Measurements from ENCODE around the gene ADAMTS17.

The ADAMTS17 gene

DNA sequence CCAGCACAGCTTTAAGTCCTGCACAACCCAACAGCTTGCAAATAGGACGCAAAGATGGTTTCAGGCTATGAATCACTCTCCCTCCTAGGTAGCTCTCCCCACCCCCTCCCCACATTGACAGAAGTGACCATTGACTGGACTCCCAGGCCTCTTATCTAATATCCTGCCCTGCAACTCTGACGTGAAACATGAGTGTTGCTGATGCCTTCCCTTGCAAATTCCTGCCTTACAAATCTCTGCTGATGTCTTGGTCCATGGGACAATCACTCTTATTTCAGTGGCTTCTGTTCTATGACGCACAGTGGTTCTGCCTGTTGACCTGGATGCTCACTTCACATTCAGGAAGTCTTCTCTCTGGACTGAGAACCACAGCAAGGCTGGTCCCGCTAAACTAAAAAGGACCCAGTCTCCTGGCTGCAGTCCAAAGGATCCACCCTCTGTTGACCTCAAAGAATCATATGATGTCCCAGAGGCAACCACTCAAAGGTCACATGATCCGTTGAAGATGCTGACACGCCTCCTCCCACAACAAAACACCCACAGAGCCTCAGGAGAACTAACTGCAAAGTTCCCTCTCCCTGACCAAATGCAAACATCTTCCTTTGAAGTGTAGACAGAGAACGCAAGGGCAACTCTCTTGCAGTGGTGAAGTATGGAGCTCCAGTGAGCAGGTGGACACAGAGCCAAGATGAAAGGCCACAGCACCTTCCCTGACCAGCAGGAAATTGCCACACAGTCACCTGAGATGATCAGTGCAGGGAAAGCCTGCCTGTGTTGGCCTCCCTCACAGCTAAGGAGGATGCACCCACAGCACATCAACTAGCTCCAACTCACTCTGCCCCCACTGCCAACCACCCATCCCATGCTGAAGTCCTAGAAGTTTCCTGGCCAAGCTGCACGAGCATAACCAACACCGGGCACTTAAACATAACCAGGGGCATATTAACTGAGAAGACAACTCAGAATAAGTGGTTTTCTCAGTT lies 112.3 kb downstream of the ADAMTS17 start:
- TF ChIP-seq CTCF (IDR thresholded peaks at IDR 0.05; ENCODE audit: borderline replicate concordance, insufficient read depth, low read depth, low read length): no peak
- no peak overlapping the region for H3K4me3 ChIP-seq (ENCODE audit: low read depth, low read length)

GRCh38 chr15:100227781-100228180 lies 114.0 kb downstream of the ADAMTS17 start:
- H3K4me3 ChIP-seq (ENCODE audit: low read depth, low read length): no peak overlapping the region
- TF ChIP-seq CTCF (IDR thresholded peaks at IDR 0.05; ENCODE audit: borderline replicate concordance, insufficient read depth, low read depth, low read length): no peak

DNA sequence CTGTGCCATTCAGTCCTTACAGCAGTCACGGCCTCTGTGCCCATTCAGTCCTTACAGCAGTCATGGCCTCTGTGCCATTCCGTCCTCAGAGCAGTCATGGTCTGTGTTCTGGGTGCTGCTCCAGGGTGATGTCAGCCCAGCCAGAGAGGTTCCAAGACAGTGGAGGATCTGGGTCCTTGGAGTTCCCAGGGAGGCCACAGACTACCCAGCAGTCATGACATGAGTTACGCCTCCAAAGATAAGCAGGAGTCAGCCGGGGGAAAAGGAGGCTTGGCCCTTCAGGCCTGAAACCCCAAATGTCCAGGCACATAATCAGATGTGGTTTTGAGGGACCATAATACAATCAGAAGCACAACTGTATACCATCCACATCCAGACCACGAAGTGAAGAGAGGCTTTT lies 115.7 kb downstream of the ADAMTS17 start:
- no peak for TF ChIP-seq CTCF (IDR thresholded peaks at IDR 0.05; ENCODE audit: borderline replicate concordance, insufficient read depth, low read depth, low read length)
- H3K4me3 ChIP-seq (ENCODE audit: low read depth, low read length): no peak overlapping the region

GRCh38 chr15:100224206-100225185 lies 117.3 kb downstream of the ADAMTS17 start:
- no peak overlapping the region for H3K4me3 ChIP-seq (ENCODE audit: low read depth, low read length)
- no peak for TF ChIP-seq CTCF (IDR thresholded peaks at IDR 0.05; ENCODE audit: borderline replicate concordance, insufficient read depth, low read depth, low read length)

GRCh38 chr15:100222349-100222715 lies 119.4 kb downstream of the ADAMTS17 start:
- no peak for TF ChIP-seq CTCF (IDR thresholded peaks at IDR 0.05; ENCODE audit: borderline replicate concordance, insufficient read depth, low read depth, low read length)
- no peak overlapping the region for H3K4me3 ChIP-seq (ENCODE audit: low read depth, low read length)

- H3K4me3 ChIP-seq (ENCODE audit: low read depth, low read length): no peak overlapping the region
- no peak for TF ChIP-seq CTCF (IDR thresholded peaks at IDR 0.05; ENCODE audit: borderline replicate concordance, insufficient read depth, low read depth, low read length)
These were observed 120.1 kb downstream of the ADAMTS17 start for GRCh38 chr15:100221471-100222348.

All from GM12875 (cell line).